AML-193 (cell line): ENCODE measurements around the gene KIAA1755.

Experiments
- DNase-seq, 2 experiments: peaks; one replicate each; lab custom pipeline; 2025; lab: John Stamatoyannopoulos, UW

Gene KIAA1755

GRCh38 chr20:38219006-38219950 lies 41.3 kb downstream of the KIAA1755 start:
- no peak for DNase-seq

GRCh38 chr20:38218566-38218885 lies 42.0 kb downstream of the KIAA1755 start:
- no peak for DNase-seq

GRCh38 chr20:38217791-38218565 lies 42.6 kb downstream of the KIAA1755 start:
- DNase-seq, result no peak

GRCh38 chr20:38216746-38217595 lies 43.6 kb downstream of the KIAA1755 start:
- no peak for DNase-seq

- DNase-seq, result no peak
Observed at GRCh38 chr20:38216201-38216600, 44.3 kb downstream of the KIAA1755 start.

- no peak for DNase-seq
Observed at GRCh38 chr20:38215194-38216182, 45.0 kb downstream of the KIAA1755 start.

GRCh38 chr20:38214256-38215193 lies 46.0 kb downstream of the KIAA1755 start:
- DNase-seq, result no peak

GRCh38 chr20:38213607-38213940 lies 47.0 kb downstream of the KIAA1755 start:
- no peak for DNase-seq

GRCh38 chr20:38212806-38213606 lies 47.5 kb downstream of the KIAA1755 start:
- DNase-seq, result no peak

- no peak for DNase-seq
Observed at GRCh38 chr20:38211200-38212097, 49.1 kb downstream of the KIAA1755 start.

- no peak for DNase-seq
Observed at GRCh38 chr20:38210741-38211140, 49.8 kb downstream of the KIAA1755 start.

GRCh38 chr20:38209736-38210405 lies 50.7 kb downstream of the KIAA1755 start:
- no peak for DNase-seq

- no peak for DNase-seq
Observed at GRCh38 chr20:38209054-38209675, 51.4 kb downstream of the KIAA1755 start.

- DNase-seq, result no peak
Observed at GRCh38 chr20:38208523-38208922, 52.0 kb downstream of the KIAA1755 start.

GRCh38 chr20:38208088-38208487 lies 52.4 kb downstream of the KIAA1755 start:
- no peak for DNase-seq

GRCh38 chr20:38207621-38208020 lies 52.9 kb downstream of the KIAA1755 start:
- no peak for DNase-seq

- DNase-seq, result no peak
Observed at GRCh38 chr20:38205001-38205400, 55.5 kb downstream of the KIAA1755 start.
